SK-N-SH treated with all-trans-retinoic acid at 6 μM for 48 hours (cell line): Measurements from ENCODE around the gene SLC30A2.

Experiments used
- OSR1 ChIP-seq: fragments of 250-450 bp; sonication (Bioruptor Pico); IDR thresholded peaks from 2 replicates; pipeline ENCODE4 v1.8.0; 2022; ENCODE audit warnings: moderate library complexity, mild to moderate bottlenecking, inconsistent platforms
- PPARA ChIP-seq: fragments of 250-450 bp; sonication (Bioruptor Pico); IDR thresholded peaks from 2 replicates; pipeline ENCODE4 v1.5.0; 2020; ENCODE audit warnings: mild to moderate bottlenecking, borderline replicate concordance
- RARB ChIP-seq: fragments of 250-450 bp; sonication (Bioruptor Pico); IDR thresholded peaks from 2 replicates; pipeline ENCODE4 v1.8.0; 2021; ENCODE audit warnings: mild to moderate bottlenecking, moderate library complexity
- ZFP3 ChIP-seq: fragments of 250-450 bp; sonication (Bioruptor Pico); IDR thresholded peaks from 2 replicates; pipeline ENCODE4 v1.5.0; 2020; ENCODE audit warnings: mild to moderate bottlenecking, moderate library complexity
- ZFP30 ChIP-seq: fragments of 450-650 bp; formaldehyde crosslinking; IDR thresholded peaks from 2 replicates; pipeline ENCODE4 v1.5.0; 2022; ENCODE audit warnings: mild to moderate bottlenecking, moderate library complexity
- ZNF8 ChIP-seq: fragments of 450-650 bp; formaldehyde crosslinking; IDR thresholded peaks from 2 replicates; pipeline ENCODE4 v1.5.0; 2020; ENCODE audit warnings: mild to moderate bottlenecking, moderate library complexity
- TF ChIP-seq, protein P1 (sequence below): fragments of 250-450 bp; sonication (Bioruptor Pico); IDR thresholded peaks from 2 replicates; pipeline ENCODE4 v1.5.1; 2021; ENCODE audit warnings: mild to moderate bottlenecking, moderate library complexity
- TF ChIP-seq, protein P2 (sequence below): fragments of 250-450 bp; sonication (Bioruptor Pico); IDR thresholded peaks from 2 replicates; pipeline ENCODE4 v1.5.0; 2020; ENCODE audit warnings: mild to moderate bottlenecking, moderate library complexity

DNA sequence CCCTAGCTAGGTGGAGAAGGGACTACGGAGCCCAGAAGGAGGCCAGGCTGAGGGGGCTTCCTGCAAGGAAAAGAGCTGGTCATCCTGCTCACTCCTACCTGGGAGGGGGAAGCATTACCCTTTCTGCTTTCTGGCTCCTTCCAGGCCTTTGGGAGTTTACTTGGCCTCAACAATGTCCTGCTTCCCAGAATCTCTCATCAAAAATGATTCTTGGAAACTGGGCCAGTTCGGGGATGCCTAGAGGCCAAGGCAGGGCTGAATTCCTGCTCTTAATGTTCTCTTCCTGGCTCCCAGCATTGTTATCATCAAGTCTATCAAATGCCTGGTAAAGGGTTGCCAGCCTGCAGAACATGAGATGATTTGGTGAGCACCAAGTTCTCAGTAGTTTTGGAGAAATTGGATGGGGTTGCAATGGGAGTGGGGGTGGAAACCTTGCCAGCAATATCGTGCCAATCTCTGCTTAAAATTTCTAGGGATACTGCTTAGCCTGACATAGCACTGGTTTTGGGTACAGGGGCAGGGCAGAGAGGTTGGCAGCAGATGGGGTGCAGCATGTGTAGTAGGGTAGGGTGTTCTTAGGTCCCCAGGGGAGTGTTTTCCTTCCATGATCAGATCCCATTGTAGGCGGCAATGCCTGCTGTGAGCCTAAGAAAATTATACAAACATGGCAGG, 40.3 kb downstream of the SLC30A2 start:
- TF ChIP-seq, protein P1, sequence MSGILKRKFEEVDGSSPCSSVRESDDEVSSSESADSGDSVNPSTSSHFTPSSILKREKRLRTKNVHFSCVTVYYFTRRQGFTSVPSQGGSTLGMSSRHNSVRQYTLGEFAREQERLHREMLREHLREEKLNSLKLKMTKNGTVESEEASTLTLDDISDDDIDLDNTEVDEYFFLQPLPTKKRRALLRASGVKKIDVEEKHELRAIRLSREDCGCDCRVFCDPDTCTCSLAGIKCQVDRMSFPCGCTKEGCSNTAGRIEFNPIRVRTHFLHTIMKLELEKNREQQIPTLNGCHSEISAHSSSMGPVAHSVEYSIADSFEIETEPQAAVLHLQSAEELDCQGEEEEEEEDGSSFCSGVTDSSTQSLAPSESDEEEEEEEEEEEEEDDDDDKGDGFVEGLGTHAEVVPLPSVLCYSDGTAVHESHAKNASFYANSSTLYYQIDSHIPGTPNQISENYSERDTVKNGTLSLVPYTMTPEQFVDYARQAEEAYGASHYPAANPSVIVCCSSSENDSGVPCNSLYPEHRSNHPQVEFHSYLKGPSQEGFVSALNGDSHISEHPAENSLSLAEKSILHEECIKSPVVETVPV (CRISPR knock-in tag), result no peak
- TF ChIP-seq OSR1 (CRISPR knock-in tag), result no peak
- no peak for TF ChIP-seq ZFP30 (CRISPR knock-in tag)
- TF ChIP-seq ZNF8 (CRISPR knock-in tag), result no peak
- no peak for TF ChIP-seq PPARA (CRISPR knock-in tag)
- TF ChIP-seq ZFP3 (CRISPR knock-in tag), result no peak
- TF ChIP-seq, protein P2, sequence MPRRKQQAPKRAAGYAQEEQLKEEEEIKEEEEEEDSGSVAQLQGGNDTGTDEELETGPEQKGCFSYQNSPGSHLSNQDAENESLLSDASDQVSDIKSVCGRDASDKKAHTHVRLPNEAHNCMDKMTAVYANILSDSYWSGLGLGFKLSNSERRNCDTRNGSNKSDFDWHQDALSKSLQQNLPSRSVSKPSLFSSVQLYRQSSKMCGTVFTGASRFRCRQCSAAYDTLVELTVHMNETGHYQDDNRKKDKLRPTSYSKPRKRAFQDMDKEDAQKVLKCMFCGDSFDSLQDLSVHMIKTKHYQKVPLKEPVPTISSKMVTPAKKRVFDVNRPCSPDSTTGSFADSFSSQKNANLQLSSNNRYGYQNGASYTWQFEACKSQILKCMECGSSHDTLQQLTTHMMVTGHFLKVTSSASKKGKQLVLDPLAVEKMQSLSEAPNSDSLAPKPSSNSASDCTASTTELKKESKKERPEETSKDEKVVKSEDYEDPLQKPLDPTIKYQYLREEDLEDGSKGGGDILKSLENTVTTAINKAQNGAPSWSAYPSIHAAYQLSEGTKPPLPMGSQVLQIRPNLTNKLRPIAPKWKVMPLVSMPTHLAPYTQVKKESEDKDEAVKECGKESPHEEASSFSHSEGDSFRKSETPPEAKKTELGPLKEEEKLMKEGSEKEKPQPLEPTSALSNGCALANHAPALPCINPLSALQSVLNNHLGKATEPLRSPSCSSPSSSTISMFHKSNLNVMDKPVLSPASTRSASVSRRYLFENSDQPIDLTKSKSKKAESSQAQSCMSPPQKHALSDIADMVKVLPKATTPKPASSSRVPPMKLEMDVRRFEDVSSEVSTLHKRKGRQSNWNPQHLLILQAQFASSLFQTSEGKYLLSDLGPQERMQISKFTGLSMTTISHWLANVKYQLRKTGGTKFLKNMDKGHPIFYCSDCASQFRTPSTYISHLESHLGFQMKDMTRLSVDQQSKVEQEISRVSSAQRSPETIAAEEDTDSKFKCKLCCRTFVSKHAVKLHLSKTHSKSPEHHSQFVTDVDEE (CRISPR knock-in tag), result no peak
- no peak for TF ChIP-seq RARB
